GM18858 (cell line): ENCODE measurements around the gene DYNLT2B.
"Not testable (repeated sequence)": the region's sequence is repeated elsewhere in the genome, so short reads cannot be mapped to it uniquely, and the experiment has no call there.

Source experiments
- ATAC-seq: cut with Tn5 transposase; IDR thresholded peaks from one replicate; pipeline ENCODE4 v1.9.1; 2021; ENCODE audit not compliant: unreplicated experiment

The DYNLT2B gene

DNA sequence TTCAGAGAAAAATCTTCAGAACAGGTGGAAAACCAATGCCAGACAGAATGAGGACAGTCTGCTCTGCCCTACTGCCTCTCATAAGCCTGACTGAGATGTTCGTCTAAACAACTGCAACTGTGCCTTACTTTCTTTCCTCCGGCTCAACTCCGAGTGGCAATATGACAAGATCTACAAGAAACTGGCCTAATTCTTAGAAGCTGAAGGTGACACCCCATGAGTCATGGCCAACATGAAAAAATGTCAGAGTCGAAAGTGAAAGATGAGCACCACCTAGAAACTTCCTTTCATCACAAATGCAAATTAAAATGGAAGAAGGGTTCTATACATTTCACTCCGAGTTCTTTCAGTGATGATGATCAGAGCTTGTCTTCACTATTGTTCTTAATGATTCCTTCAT is 43.5 kb downstream of the DYNLT2B start:
- ATAC-seq = peak; percentile 64

DNA sequence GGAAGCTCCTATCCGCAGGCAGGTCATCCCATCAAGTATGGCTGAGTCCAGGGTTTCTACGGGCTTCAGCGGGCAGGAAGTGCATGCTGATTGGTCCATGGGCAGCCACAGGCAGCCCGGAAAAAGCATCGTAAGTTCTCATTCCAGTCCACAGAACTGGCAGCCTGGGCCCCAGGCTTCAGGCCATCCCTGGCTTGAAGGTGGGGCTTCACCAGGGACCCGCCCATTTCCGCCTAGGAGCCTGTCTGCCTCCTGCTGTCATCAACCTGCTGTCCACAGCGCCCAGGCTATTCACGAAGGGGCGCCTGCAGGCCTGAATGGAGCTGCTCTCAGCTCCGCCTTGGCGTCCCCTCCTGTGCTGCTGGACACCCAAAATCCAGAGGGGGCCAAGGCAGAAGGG is 44.4 kb downstream of the DYNLT2B start:
- no peak for ATAC-seq

- ATAC-seq = no peak
Observed at GRCh38 chr3:196272826-196273225, 45.2 kb downstream of the DYNLT2B start.

DNA sequence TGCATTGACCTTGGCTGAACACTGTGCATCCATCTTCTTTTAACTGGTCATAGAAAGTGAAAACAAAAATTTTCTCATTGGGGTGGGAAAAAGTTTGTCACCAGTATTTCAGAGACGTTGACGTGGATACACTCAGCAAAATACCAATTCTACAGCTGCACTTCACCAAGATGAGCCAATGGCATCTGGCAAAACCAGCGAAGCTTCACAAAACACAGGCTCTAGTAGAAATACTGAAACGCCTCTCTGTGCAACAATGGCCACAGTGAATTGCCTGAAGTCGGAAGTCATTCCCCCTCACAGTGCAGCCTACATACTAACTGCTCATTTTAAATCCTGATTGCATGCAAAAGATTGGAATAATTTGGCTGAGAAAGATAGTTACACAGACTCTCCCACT is 47.5 kb downstream of the DYNLT2B start:
- no peak for ATAC-seq

- no peak for ATAC-seq
Observed at GRCh38 chr3:196268284-196269163, 49.5 kb downstream of the DYNLT2B start.

DNA sequence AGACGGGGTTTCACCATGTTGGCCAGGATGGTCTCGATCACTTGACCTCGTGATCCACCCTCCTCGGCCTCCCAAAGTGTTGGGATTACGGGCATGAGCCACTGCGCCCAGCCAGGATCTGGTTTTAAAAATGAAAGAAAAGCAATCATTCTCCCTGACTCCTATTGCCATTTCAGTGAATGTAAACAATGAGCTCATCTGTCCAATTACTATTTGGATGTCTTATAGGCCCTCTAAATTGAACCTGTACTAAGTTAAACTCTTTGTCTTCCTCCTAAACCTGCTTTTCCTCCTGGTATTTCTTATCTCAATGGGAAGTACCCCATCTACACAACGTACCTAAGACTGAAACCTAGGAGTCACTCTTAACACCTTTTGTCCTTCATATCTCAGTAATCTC is 54.2 kb downstream of the DYNLT2B start:
- no peak for ATAC-seq

DNA sequence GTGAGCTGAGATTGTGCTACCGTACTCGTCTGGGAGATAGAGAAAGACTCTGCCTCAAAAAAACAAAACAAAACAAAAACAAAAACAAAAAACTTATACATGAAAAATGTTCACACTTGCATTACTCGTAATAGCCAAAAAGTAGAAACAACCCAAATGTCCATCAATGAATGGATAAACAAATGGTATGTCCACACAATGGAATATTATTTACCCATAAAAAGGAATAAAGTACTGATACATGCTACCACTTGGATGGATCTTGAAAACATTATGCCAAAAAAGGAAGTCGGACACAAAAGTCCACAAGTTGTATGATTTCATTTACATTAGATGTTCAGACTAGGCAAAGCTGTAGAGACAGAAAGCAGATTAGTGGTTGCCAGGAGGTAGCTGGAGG is 57.3 kb downstream of the DYNLT2B start:
- no peak for ATAC-seq

GRCh38 chr3:196255776-196256175 is 62.3 kb downstream of the DYNLT2B start:
- ATAC-seq = no peak

- ATAC-seq = no peak
Observed at GRCh38 chr3:196254376-196255283, 63.4 kb downstream of the DYNLT2B start.

DNA sequence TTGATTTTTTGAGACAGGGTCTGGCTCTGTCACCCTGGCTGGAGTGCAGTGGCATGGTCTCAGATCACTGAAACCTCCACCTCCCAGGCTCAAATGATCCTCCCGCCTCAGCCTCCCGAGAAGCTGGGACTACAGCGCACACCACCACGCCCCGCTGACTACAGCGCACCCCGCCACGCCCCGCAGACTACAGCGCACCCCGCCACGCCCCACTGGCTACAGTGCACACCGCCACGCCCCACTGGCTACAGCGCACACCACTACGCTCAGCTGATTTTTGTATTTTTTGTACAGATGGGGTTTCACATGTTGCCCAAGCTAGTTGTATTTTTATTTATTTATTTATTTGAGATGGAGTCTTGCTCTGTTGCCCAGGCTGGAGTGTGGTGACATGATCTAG is 66.1 kb downstream of the DYNLT2B start:
- ATAC-seq = no peak

GRCh38 chr3:196246612-196247308 is 71.3 kb downstream of the DYNLT2B start:
- no peak for ATAC-seq

GRCh38 chr3:196244166-196244565 is 73.9 kb downstream of the DYNLT2B start:
- not testable (repeated sequence) for ATAC-seq

GRCh38 chr3:196241704-196242103 is 76.3 kb downstream of the DYNLT2B start:
- ATAC-seq = no peak
